ENCODE results near the gene KLK7.

- TF ChIP-seq POLR2AphosphoS5 (IDR thresholded peaks at IDR 0.05; ENCODE audit: low read depth, low read length) (no peak), POLR2A (IDR thresholded peaks at IDR 0.05; ENCODE audit: low read depth, low read length) (no peak), PAX5 (IDR thresholded peaks at IDR 0.05; ENCODE audit: insufficient read depth, low read length, severe bottlenecking) (no peak), TAF1 (IDR thresholded peaks at IDR 0.05; ENCODE audit: low read depth, low read length) (no peak)
Measured at GRCh38 chr19:51001515-51001914, 17.8 kb upstream of the KLK7 start, which contains the start of gene KLK8.
